Activated naive CD4-positive, alpha-beta T cell treated with anti-CD3 and anti-CD28 coated beads, Interleukin-2, amount 10 ng/mL, durations not matched to agents 5 hours and 36 hours (primary cell): ENCODE measurements around the gene BORCS8. TPM values are rescaled to one million over a fixed set of nuclear protein-coding genes. Genes with fewer than 3 reads are reported as not detected.

Source experiments
- total RNA-seq, 2 experiments: library from RNA; stranded (reverse); gene quantifications; one replicate each; pipeline ENCODE4 v1.2.3, GENCODE V29; 2021

Gene BORCS8
- 10 to 100 TPM; 34.5 to 35.0 TPM for total RNA-seq

DNA sequence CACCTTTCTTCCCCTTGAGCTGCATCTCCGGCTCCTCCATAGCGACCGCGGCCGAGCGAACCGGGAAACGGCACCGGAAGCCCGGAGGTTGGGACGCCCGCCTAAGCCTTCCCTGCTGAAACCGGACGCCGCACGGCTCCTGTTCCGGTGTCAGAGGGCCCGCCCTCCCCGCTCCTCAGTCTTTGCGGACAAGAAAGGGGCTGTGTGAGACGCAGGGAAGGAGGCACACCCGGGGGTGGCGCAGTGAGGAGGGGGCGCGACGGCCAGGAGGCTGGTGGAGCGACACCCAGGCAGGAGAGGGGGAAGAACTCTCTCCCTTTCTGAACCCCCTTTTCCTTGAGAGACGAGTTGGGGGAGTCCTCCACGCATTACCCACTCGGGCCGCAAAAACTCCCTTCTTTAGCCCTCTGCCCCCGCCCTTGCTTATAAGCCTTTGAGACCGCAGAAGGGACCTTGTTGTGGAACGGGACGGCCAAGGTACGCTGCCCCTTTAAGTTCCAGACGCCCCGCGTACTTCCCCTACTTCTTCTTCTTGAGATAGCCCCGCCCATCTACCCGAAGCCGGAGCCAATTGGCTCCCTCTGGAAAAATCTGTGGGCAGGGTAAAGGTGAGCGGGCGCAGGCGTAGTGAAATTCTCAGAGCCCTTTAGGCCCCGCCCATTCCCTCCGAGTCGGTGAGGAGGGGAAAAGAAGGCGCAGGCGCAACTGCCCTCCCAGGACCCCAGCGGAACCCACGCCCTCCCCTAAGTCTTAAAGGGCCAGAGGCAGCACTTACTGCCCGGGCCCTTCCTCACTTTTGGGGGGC is at the start of gene BORCS8, which contains the start of gene RFXANK:
Gene BORCS8 (minus strand): TSS at position 75 of the 805 bp plus-strand sequence. CDS start 35 bp downstream, at position 40.
Gene RFXANK (plus strand): TSS at position 181 of the 805 bp plus-strand sequence. CDS start 1,689 bp downstream, outside the sequence.

GRCh38 chr19:19211499-19212420 is 19.8 kb upstream of the BORCS8 start, which contains the start of gene NCAN:
NCAN (plus strand) TSS chr19:19211958; CDS start chr19:19216954, 4,996 bp downstream.

DNA sequence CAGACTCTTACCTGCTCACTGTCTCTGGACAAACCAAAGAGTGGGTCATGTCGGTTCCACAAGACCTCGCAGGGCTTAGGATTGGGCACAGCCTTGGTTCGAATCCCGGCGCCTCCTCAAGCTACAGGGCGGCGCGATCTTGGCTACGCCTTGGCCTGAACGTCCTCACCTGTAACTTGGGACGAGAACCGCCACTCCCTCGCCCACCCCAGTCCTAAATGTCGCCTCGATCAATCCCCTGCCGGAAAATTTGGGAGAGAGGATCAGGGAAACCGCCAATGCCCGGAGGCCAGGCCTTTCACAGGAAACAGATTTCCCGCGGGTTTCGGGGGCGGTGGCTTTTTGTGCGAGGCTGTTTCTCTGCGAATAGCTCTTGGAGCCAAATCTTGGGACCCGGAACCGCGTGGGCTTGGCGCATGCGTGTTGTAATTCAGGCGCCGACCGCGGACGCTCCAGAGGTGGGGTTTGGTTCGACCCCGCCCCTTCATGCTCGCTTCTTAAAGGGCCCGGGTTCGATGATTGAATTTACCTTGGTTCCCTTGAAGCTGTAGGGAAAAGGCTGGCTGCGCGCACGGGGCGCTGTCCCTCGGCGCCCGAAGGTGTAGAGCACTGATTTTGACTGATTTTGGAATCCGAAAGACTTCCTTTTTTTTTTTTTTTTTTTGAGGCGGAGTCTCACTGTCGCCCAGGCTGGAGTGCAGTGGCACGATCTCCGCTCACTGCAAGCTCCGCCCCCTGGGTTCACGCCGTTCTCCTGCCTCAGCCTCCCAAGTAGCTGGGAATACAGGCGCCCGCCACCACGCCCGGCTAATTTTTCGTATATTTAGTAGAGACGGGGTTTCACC is 11.3 kb upstream of the BORCS8 start, which contains the start of gene NR2C2AP:
Gene NR2C2AP (minus strand): TSS at position 403 of the 845 bp plus-strand sequence. CDS start 354 bp downstream, at position 49.

GRCh38 chr19:19170053-19170872 is 21.7 kb downstream of the BORCS8 start, which contains the start of gene MEF2B:
MEF2B (minus strand) TSS chr19:19170263; CDS start chr19:19150735, 19,528 bp downstream.

DNA sequence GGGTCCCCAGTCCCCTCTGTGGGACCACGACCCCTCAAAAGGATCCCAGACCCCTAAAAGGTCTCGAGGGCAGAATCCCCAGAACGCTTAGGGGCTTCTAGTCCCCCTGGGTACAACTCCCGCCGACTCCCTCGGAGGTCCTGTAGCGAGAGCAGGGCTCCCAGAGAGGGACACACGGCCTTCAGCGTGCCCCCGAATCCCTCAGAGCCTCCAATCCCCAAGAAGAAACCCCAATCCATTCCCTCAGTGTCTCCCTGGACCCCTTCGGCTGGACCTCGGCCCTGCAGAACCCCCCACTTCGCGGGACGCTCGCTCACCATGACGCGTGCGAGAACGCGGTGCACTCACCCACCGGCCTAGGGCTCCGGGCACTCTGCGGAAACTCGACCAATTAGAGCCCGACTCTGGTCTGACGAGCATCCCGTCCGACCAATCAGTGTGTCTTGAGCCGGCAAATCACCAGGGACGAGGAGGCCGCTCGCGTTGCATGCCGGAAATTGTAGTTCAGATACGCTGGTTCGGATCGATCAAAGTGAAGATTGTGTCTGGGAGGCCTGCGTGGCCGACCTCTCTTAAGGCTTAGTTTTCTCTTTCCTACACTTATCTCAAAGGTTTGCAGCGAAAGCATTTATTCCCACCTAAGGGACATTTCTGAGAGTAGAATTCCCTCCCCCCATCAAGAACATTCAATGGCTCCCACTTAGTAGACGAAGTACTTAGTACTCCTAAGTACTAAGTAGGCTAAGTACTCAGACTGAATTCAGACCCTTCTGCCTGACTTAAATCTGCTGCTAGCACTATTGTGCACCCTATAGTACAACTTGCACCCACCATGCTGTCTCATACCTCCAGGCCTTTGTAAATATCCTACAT is 53.6 kb downstream of the BORCS8 start, which contains the start of gene TMEM161A:
Gene TMEM161A (minus strand): TSS at position 370 of the 873 bp plus-strand sequence. CDS start 50 bp downstream, at position 320.

Other genes starting within 250 kb of the BORCS8 start
- gene SUGP2, start 158.6 kb downstream of the BORCS8 start, total RNA-seq: 100 to 1,000 TPM; 124 to 134 TPM
- gene ARMC6, start 158.5 kb downstream of the BORCS8 start, total RNA-seq: 10 to 100 TPM; 30.0 to 33.5 TPM
- 10 to 100 TPM; 23.6 to 25.9 TPM for gene SLC25A42, start 128.2 kb downstream of the BORCS8 start, total RNA-seq
- gene TMEM161A, start 53.7 kb downstream of the BORCS8 start, total RNA-seq: 10 to 100 TPM; 21.2 to 21.6 TPM
- gene MEF2B, start 21.9 kb downstream of the BORCS8 start, total RNA-seq: 1 to 10 TPM; 2.7 to 4.5 TPM
- 10 to 100 TPM; 92.8 to 96.1 TPM for gene RFXANK, start 106 bp upstream of the BORCS8 start, total RNA-seq
- gene NR2C2AP, start 11.3 kb upstream of the BORCS8 start, total RNA-seq: 10 to 100 TPM; 25.5 to 25.6 TPM
- gene NCAN, start 19.8 kb upstream of the BORCS8 start, total RNA-seq: not detected
- not detected for gene TM6SF2, start 81.1 kb upstream of the BORCS8 start, total RNA-seq
- gene SUGP1, start 128.4 kb upstream of the BORCS8 start, total RNA-seq: 10 to 100 TPM; 63.3 to 71.0 TPM
- 10 to 100 TPM; 76.9 to 83.5 TPM for gene MAU2, start 128.7 kb upstream of the BORCS8 start, total RNA-seq
- 100 to 1,000 TPM; 130 to 139 TPM for gene GATAD2A, start 213.5 kb upstream of the BORCS8 start, total RNA-seq